Limb (tissue), 2 donors: ENCODE data around the gene BMAL1.

ENCODE experiments used
- DNase-seq, 2 donors: peaks; one replicate each; pipeline ENCODE4 v3.0.0-alpha.2; 2016; ENCODE audit errors: extremely low spot score in 2 of 2

Gene BMAL1

GRCh38 chr11:13290221-13290980 lies 12.8 kb downstream of the BMAL1 start:
- DNase-seq: no peak

- DNase-seq: no peak
Observed at GRCh38 chr11:13291361-13291760, 13.8 kb downstream of the BMAL1 start.

GRCh38 chr11:13291800-13292199 lies 14.2 kb downstream of the BMAL1 start:
- no peak for DNase-seq

GRCh38 chr11:13292970-13293369 lies 15.4 kb downstream of the BMAL1 start:
- DNase-seq: no peak

GRCh38 chr11:13294178-13294577 lies 16.6 kb downstream of the BMAL1 start:
- DNase-seq: no peak

- DNase-seq: no peak
Observed at GRCh38 chr11:13294771-13295579, 17.4 kb downstream of the BMAL1 start.

GRCh38 chr11:13297308-13297916 lies 19.8 kb downstream of the BMAL1 start:
- no peak for DNase-seq

GRCh38 chr11:13297917-13298356 lies 20.3 kb downstream of the BMAL1 start:
- DNase-seq: no peak

- DNase-seq: no peak
Observed at GRCh38 chr11:13298765-13299164, 21.2 kb downstream of the BMAL1 start.

GRCh38 chr11:13301522-13301921 lies 23.9 kb downstream of the BMAL1 start:
- no peak for DNase-seq

GRCh38 chr11:13302420-13302958 lies 24.9 kb downstream of the BMAL1 start:
- DNase-seq: no peak

- no peak for DNase-seq
Observed at GRCh38 chr11:13303668-13304649, 26.4 kb downstream of the BMAL1 start.

- DNase-seq: no peak
Observed at GRCh38 chr11:13304655-13305335, 27.2 kb downstream of the BMAL1 start.

- no peak for DNase-seq
Observed at GRCh38 chr11:13308704-13309103, 31.1 kb downstream of the BMAL1 start.

- DNase-seq: no peak
Observed at GRCh38 chr11:13309156-13309555, 31.6 kb downstream of the BMAL1 start.

- DNase-seq: no peak
Observed at GRCh38 chr11:13310443-13310842, 32.9 kb downstream of the BMAL1 start.

- DNase-seq: no peak
Observed at GRCh38 chr11:13311570-13311969, 34.0 kb downstream of the BMAL1 start.

GRCh38 chr11:13313005-13313819 lies 35.6 kb downstream of the BMAL1 start:
- no peak for DNase-seq

- DNase-seq: no peak
Observed at GRCh38 chr11:13314676-13315394, 37.2 kb downstream of the BMAL1 start.
